ENCODE data around the gene NKD1. TPM values are rescaled to one million over a fixed set of nuclear protein-coding genes. Genes with fewer than 3 reads are reported as not detected.

Gene NKD1
- total RNA-seq, 1 donor from 2014 or later, result 31.3 TPM

DNA sequence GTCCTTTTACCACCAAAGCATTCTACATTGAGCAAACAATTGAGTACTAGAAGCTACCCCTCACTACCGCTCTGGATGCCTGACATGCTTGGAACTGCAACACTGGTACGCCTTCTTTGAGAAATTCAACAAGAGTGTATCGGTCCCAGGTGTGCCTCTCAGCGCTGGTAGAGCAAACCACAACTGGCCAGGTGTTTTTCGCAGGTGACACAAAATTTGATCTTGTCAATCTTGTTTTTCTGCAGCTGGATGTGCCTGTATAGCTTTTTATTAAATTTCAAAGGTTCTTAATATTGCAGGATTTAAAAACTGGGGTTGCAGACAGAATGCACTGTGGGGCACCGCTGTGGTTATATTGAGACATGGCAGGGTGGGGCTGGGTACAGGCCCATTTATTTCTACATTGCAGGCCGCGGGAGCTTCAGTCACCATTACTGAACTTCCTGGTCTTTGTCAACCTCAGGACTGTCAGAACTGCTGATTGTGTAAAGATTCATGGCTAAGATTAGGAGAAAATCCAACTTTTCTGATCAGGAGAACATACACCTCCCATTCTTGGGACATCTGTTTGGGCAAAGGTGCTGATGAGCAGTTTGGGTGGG lies 137.4 kb downstream of the NKD1 start:
- DNase-seq, result no peak
- peaks cover 1% of the 10 kb centered on the region for H3K9me3 Mint-ChIP-seq (ENCODE audit: unreplicated experiment)
- H3K4me3 Mint-ChIP-seq (ENCODE audit: unreplicated experiment), result no peak overlapping the region
- H3K4me1 Mint-ChIP-seq (ENCODE audit: low read depth, unreplicated experiment), result peaks cover 4% of the 10 kb centered on the region
- TF ChIP-seq, protein P1, sequence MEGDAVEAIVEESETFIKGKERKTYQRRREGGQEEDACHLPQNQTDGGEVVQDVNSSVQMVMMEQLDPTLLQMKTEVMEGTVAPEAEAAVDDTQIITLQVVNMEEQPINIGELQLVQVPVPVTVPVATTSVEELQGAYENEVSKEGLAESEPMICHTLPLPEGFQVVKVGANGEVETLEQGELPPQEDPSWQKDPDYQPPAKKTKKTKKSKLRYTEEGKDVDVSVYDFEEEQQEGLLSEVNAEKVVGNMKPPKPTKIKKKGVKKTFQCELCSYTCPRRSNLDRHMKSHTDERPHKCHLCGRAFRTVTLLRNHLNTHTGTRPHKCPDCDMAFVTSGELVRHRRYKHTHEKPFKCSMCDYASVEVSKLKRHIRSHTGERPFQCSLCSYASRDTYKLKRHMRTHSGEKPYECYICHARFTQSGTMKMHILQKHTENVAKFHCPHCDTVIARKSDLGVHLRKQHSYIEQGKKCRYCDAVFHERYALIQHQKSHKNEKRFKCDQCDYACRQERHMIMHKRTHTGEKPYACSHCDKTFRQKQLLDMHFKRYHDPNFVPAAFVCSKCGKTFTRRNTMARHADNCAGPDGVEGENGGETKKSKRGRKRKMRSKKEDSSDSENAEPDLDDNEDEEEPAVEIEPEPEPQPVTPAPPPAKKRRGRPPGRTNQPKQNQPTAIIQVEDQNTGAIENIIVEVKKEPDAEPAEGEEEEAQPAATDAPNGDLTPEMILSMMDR (IDR thresholded peaks at IDR 0.05; ENCODE audit: partially characterized antibody, unreplicated experiment), result no peak
- H3K27ac Mint-ChIP-seq (ENCODE audit: unreplicated experiment), result no peak overlapping the region
- no peaks in the 10 kb centered on the region for H3K36me3 Mint-ChIP-seq (ENCODE audit: unreplicated experiment)
- peaks cover 2% of the 10 kb centered on the region for H3K27me3 Mint-ChIP-seq (ENCODE audit: unreplicated experiment)

DNA sequence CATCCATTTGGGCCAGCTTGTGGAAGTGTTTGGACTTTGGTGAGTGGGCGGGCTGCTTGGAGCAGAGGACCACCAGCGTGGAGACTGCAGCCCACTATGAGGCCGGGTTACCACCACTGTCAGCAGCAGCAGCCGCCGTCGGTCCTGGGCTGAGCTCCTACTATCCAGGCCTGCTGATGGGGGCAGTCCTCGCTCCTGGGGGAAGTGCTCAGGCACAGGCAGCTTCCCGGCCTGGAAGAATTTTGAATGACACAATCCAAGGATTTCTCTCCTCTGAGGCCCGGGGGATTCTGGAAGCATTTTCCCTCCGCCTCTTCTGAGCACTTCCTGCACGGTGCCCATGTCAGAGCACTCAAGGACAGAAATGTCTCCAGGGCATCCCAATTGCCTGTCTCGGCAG lies 139.9 kb downstream of the NKD1 start:
- Mint-ChIP-seq H3K9me3 (ENCODE audit: unreplicated experiment) (no peaks in the 10 kb centered on the region), H3K4me3 (ENCODE audit: unreplicated experiment) (no peak overlapping the region), H3K4me1 (ENCODE audit: low read depth, unreplicated experiment) (peaks cover 4% of the 10 kb centered on the region), H3K27me3 (ENCODE audit: unreplicated experiment) (peaks cover 10% of the 10 kb centered on the region), H3K36me3 (ENCODE audit: unreplicated experiment) (no peaks in the 10 kb centered on the region), H3K27ac (ENCODE audit: unreplicated experiment) (no peak overlapping the region)
- DNase-seq, result no peak
- TF ChIP-seq, protein P1 (IDR thresholded peaks at IDR 0.05; ENCODE audit: partially characterized antibody, unreplicated experiment), result no peak

DNA sequence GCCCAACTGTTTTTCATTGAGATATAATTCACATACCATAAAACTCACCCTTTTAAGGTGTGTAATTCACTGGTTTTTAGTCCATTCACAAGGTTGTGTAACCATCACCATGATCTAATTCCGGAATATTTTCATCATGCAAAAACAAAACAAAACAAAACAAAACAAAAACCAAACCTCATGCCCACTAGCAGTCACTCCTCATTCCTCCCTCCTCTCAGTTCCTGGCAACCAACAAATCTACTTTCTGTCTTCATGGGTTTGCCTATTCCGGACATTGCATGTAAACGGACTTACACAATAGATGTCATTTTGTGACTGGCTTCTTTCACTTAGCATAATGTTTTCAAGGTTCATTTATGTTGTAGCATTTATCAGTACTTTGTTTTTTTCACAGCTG lies 140.7 kb downstream of the NKD1 start:
- Mint-ChIP-seq H3K36me3 (ENCODE audit: unreplicated experiment) (no peaks in the 10 kb centered on the region), H3K27ac (ENCODE audit: unreplicated experiment) (no peak overlapping the region), H3K9me3 (ENCODE audit: unreplicated experiment) (peaks cover under 1% of the 10 kb centered on the region), H3K4me1 (ENCODE audit: low read depth, unreplicated experiment) (peaks cover 4% of the 10 kb centered on the region), H3K27me3 (ENCODE audit: unreplicated experiment) (peaks cover 11% of the 10 kb centered on the region), H3K4me3 (ENCODE audit: unreplicated experiment) (no peak overlapping the region)
- TF ChIP-seq, protein P1 (IDR thresholded peaks at IDR 0.05; ENCODE audit: partially characterized antibody, unreplicated experiment), result no peak
- no peak for DNase-seq

DNA sequence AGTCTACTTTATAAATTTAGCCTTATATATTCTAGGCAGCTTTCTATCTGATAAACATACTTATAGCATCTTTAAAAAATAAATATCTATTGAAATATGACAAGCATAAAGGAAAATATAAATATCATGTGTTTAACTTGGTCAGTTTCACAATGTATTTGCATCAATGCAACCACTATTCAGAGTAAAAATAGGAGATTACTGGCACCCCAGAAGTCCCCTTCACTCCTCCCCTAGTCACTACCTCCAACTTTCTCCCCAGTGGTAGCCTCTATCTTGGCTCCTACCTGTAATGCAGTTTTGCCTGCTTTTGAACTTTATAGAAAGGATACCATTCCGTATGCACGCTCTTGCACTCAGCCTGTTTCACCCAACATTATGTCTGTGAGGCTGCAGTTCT lies 142.0 kb downstream of the NKD1 start:
- Mint-ChIP-seq H3K4me1 (ENCODE audit: low read depth, unreplicated experiment) (peaks cover 4% of the 10 kb centered on the region), H3K4me3 (ENCODE audit: unreplicated experiment) (no peak overlapping the region), H3K9me3 (ENCODE audit: unreplicated experiment) (peaks cover 2% of the 10 kb centered on the region), H3K36me3 (ENCODE audit: unreplicated experiment) (no peaks in the 10 kb centered on the region), H3K27me3 (ENCODE audit: unreplicated experiment) (peaks cover 11% of the 10 kb centered on the region), H3K27ac (ENCODE audit: unreplicated experiment) (no peak overlapping the region)
- TF ChIP-seq, protein P1 (IDR thresholded peaks at IDR 0.05; ENCODE audit: partially characterized antibody, unreplicated experiment), result no peak
- DNase-seq, result no peak

DNA sequence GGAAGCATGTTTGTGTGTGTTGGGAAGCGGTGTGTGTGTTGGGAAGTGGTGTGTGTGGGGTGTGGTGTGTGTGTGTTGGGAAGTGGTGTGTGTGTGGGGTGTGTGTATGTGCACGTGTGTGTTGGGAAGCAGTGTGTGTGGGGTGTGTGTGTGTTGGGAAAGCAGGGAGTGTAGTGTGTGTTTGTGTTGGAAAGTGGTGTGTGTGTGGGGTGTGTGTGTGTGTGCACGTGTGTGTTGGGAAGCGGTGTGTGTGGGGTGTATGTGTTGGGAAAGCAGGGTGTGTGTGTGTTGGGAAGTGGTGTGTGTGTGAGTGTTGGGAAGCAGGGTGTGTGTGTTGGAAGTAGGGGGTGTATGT lies 144.4 kb downstream of the NKD1 start:
- no peak overlapping the region for H3K27ac Mint-ChIP-seq (ENCODE audit: unreplicated experiment)
- H3K9me3 Mint-ChIP-seq (ENCODE audit: unreplicated experiment), result peaks cover 5% of the 10 kb centered on the region
- TF ChIP-seq, protein P1 (IDR thresholded peaks at IDR 0.05; ENCODE audit: partially characterized antibody, unreplicated experiment), result no peak
- no peaks in the 10 kb centered on the region for H3K36me3 Mint-ChIP-seq (ENCODE audit: unreplicated experiment)
- no peak for DNase-seq
- peaks cover 4% of the 10 kb centered on the region for H3K4me1 Mint-ChIP-seq (ENCODE audit: low read depth, unreplicated experiment)
- H3K4me3 Mint-ChIP-seq (ENCODE audit: unreplicated experiment), result peak overlapping the region; percentile 84
- peaks cover 9% of the 10 kb centered on the region for H3K27me3 Mint-ChIP-seq (ENCODE audit: unreplicated experiment)
